Calu3 (cell line): ENCODE measurements around the gene ELOVL4. TPM values are rescaled to one million over a fixed set of nuclear protein-coding genes. Genes with fewer than 3 reads are reported as not detected.

ENCODE experiments used
- BruUV-seq: library from RNA; stranded (reverse); fragments of 400-500 nt; replicated peaks from 2 replicates; lab custom pipeline; 2021; lab: Mats Ljungman, UMichigan
- CTCF ChIA-PET: fragments of 300-600 bp; sonication (Branson Sonifier 250); formaldehyde crosslinking; loops from one replicate; lab custom pipeline; 2022; ENCODE audit warnings: antibody characterized with exemption; lab: Charles Lee
- DNase-seq: peaks from one replicate; pipeline ENCODE4 v3.0.0; 2022
- H3K27ac Mint-ChIP-seq: one replicate; pipeline ENCODE4 v1.8.0; 2022; ENCODE audit warnings: mixed read lengths; ENCODE audit not compliant: unreplicated experiment
- H3K27me3 Mint-ChIP-seq: one replicate; pipeline ENCODE4 v1.8.0; 2022; ENCODE audit warnings: mixed read lengths; ENCODE audit not compliant: unreplicated experiment
- H3K36me3 Mint-ChIP-seq: one replicate; pipeline ENCODE4 v1.8.0; 2022; ENCODE audit warnings: mild to moderate bottlenecking, moderate library complexity, mixed read lengths; ENCODE audit not compliant: insufficient read depth, unreplicated experiment
- H3K4me1 Mint-ChIP-seq: one replicate; pipeline ENCODE4 v1.8.0; 2022; ENCODE audit warnings: mild to moderate bottlenecking, low read depth, mixed read lengths; ENCODE audit not compliant: unreplicated experiment
- H3K4me3 Mint-ChIP-seq: one replicate; pipeline ENCODE4 v1.8.0; 2022; ENCODE audit warnings: mild to moderate bottlenecking, low read depth, moderate library complexity, mixed read lengths; ENCODE audit not compliant: unreplicated experiment
- H3K9me3 Mint-ChIP-seq: one replicate; pipeline ENCODE4 v1.8.0; 2022; ENCODE audit warnings: low read depth, mixed read lengths; ENCODE audit not compliant: unreplicated experiment
- intact Hi-C: fragments of 100-400 bp; cut with micrococcal nuclease; formaldehyde crosslinking; loops from one replicate; pipeline ENCODE4 v1.10.0; 2022; ENCODE audit not compliant: unreplicated experiment
- total RNA-seq: library from RNA; stranded (reverse); gene quantifications from 2 replicates; pipeline ENCODE4 v1.2.3, GENCODE V29; 2022
- TF ChIP-seq, protein P1 (sequence below): fragments of 200-600 bp; IDR thresholded peaks from one replicate; pipeline ENCODE4 v1.8.0; 2022; ENCODE audit warnings: antibody characterized with exemption; ENCODE audit not compliant: unreplicated experiment

The ELOVL4 gene
- total RNA-seq, 1 experiment from 2014 or later: 1.6 TPM

DNA sequence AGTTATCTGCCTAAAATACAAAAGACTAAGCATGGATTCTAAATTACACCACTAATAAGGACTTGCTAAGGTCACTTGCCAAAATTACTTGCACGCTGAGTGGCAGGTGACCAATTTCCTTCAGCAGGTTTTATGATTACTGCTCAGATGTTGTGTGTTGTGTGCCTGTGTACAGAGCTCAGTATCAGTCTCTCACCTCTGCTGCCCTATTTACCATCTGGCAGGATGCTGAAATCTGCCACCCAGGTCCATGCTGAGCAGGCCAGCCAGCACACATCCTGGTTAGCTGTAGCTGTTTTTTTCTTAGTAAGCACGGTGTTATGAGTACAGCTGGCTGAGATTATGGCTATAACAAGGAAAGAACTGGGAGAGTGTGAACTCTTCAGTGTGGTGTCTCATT, 34.0 kb downstream of the ELOVL4 start:
- no peak for DNase-seq
- no peaks in the 10 kb centered on the region for H3K9me3 Mint-ChIP-seq
- CTCF ChIA-PET: no interaction called here
- H3K4me3 Mint-ChIP-seq: no peak overlapping the region
- peaks cover 16% of the 10 kb centered on the region for H3K27me3 Mint-ChIP-seq
- H3K4me1 Mint-ChIP-seq: no peaks in the 10 kb centered on the region
- H3K27ac Mint-ChIP-seq: no peak overlapping the region
- TF ChIP-seq, protein P1, sequence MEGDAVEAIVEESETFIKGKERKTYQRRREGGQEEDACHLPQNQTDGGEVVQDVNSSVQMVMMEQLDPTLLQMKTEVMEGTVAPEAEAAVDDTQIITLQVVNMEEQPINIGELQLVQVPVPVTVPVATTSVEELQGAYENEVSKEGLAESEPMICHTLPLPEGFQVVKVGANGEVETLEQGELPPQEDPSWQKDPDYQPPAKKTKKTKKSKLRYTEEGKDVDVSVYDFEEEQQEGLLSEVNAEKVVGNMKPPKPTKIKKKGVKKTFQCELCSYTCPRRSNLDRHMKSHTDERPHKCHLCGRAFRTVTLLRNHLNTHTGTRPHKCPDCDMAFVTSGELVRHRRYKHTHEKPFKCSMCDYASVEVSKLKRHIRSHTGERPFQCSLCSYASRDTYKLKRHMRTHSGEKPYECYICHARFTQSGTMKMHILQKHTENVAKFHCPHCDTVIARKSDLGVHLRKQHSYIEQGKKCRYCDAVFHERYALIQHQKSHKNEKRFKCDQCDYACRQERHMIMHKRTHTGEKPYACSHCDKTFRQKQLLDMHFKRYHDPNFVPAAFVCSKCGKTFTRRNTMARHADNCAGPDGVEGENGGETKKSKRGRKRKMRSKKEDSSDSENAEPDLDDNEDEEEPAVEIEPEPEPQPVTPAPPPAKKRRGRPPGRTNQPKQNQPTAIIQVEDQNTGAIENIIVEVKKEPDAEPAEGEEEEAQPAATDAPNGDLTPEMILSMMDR: no peak
- no TSS peak for BruUV-seq
- H3K36me3 Mint-ChIP-seq: no peaks in the 10 kb centered on the region
- intact Hi-C loops: no loop called here

DNA sequence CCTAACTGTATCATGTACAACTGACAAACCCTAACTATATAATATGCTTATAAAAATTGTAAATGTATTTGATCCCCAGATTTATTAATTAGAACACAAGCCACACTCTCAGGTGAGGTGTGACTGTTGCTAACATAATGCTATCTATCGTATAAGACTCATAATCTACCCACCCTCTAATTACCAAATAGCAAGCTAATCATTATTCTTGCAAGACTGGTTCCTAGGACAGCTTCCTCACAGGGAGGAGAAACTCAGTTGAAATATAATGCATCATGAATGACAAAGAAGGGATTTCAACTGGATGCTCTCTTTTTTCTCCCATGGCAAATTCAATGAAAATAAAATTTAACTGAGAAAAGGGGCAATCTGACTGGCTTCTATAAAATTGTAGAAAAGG, 35.4 kb downstream of the ELOVL4 start:
- H3K9me3 Mint-ChIP-seq: no peaks in the 10 kb centered on the region
- H3K4me3 Mint-ChIP-seq: no peak overlapping the region
- no peaks in the 10 kb centered on the region for H3K4me1 Mint-ChIP-seq
- H3K27me3 Mint-ChIP-seq: peaks cover 23% of the 10 kb centered on the region
- H3K27ac Mint-ChIP-seq: no peak overlapping the region
- BruUV-seq: no TSS peak
- CTCF ChIA-PET: interaction anchor here (0.7 kb wide), 1 partner anchor 918 kb away, joined by 3 read pairs; no protein-coding TSS in a partner anchor
- intact Hi-C loops: no loop called here
- no peak for DNase-seq
- TF ChIP-seq, protein P1: no peak
- no peaks in the 10 kb centered on the region for H3K36me3 Mint-ChIP-seq

DNA sequence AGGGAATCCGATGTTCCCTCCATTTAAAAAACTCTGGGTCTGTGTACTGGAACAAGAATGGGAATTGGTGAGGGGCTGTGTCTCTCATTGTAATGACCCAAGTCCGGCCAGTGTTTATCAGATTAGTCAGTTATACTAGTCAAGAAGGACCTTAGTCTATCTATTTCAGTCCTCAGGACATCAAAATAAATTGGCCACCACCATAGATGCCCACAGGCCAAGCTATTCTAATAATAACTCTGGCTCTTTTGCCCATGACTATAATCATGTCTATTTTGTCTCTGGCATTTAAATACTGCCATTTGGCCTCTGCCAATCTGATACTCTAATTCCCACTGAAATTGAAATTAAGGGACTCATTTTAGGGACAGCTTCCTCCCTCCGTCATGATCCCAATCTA, 37.8 kb downstream of the ELOVL4 start:
- Mint-ChIP-seq H3K4me3 (no peak overlapping the region), H3K36me3 (no peaks in the 10 kb centered on the region), H3K4me1 (no peaks in the 10 kb centered on the region), H3K9me3 (no peaks in the 10 kb centered on the region), H3K27ac (no peak overlapping the region), H3K27me3 (peaks cover 34% of the 10 kb centered on the region)
- intact Hi-C loops: no loop called here
- CTCF ChIA-PET: no interaction called here
- no TSS peak for BruUV-seq
- TF ChIP-seq, protein P1: no peak
- no peak for DNase-seq

DNA sequence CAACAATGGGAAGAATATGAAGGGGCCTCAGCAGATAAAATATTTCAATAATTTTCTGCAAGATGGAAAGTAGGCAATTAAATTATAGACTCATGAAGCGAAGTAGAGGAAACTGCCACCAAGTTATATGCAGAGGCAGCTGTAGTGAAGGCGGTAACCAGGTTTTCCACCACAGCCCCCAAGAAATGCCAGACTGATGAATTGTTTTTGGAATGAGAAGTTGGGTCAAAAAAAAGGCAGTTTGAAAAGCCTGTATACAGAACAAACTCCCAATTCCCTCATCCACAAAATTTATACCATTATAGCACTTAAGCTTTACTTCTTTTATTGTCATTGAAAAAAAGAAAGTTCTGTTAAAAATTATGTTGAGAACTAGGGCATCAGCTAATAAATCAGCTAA, 45.3 kb downstream of the ELOVL4 start:
- H3K9me3 Mint-ChIP-seq: no peaks in the 10 kb centered on the region
- H3K36me3 Mint-ChIP-seq: no peaks in the 10 kb centered on the region
- H3K27me3 Mint-ChIP-seq: peaks cover 12% of the 10 kb centered on the region
- TF ChIP-seq, protein P1: no peak
- no peak overlapping the region for H3K4me3 Mint-ChIP-seq
- no TSS peak for BruUV-seq
- DNase-seq: no peak
- H3K27ac Mint-ChIP-seq: no peak overlapping the region
- CTCF ChIA-PET: no interaction called here
- intact Hi-C loops: no loop called here
- no peaks in the 10 kb centered on the region for H3K4me1 Mint-ChIP-seq
